HCT116 (cell line): ENCODE data around the gene AATF. TPM values are rescaled to one million over a fixed set of nuclear protein-coding genes. Genes with fewer than 3 reads are reported as not detected.
A peak's percentile ranks its signal among the peaks of the same experiment; 100 is the strongest.

ENCODE experiments used
- ATAC-seq: fragments of 200-7000 bp; cut with Tn5 transposase; 2 replicates; pipeline ENCODE4 v1.9.1; 2020; ENCODE audit warnings: mild to moderate bottlenecking, moderate library complexity
- BruUV-seq: library from RNA; stranded (reverse); fragments of 400-500 nt; replicated peaks from 2 replicates; lab custom pipeline; 2021; lab: Mats Ljungman, UMichigan
- CTCF ChIA-PET: fragments of 300-600 bp; sonication (Branson Sonifier 250); formaldehyde crosslinking; loops from one replicate; lab custom pipeline; 2021; ENCODE audit warnings: antibody characterized with exemption; lab: Charles Lee
- POLR2A ChIA-PET: fragments of 300-600, 350-600 bp; sonication (Branson Sonifier 250); formaldehyde crosslinking; loops from one replicate; lab custom pipeline; 2021; ENCODE audit warnings: antibody characterized with exemption; lab: Charles Lee
- RAD21 ChIA-PET, 2 experiments: fragments of 300-600 bp; sonication (Branson Sonifier 250); formaldehyde crosslinking; loops; one replicate each; lab custom pipeline; 2023; ENCODE audit warnings: low total read pairs in 2 of 2; ENCODE audit not compliant: uncharacterized antibody in 2 of 2, unreplicated experiment in 2 of 2, low non-redundant PET in 1 of 2; lab: Charles Lee
- DNase-seq: peaks from one replicate; pipeline ENCODE4 v3.0.0-alpha.2; 2010; ENCODE audit warnings: low read depth, low spot score
- H2AFZ ChIP-seq: fragments of 200-600 bp; shearing (Covaris generic), sonication (generic); 2 replicates; pipeline ENCODE4 v1.6.1; 2017; ENCODE audit warnings: low read depth, mixed run types, mixed read lengths, antibody characterized with exemption, low read length; ENCODE audit not compliant: poor library complexity, severe bottlenecking
- H3K27ac ChIP-seq: 2 replicates; pipeline ENCODE4 v1.5.1; 2012; ENCODE audit warnings: low read depth, low read length
- H3K27me3 ChIP-seq: fragments of 200-600 bp; sonication (generic); 2 replicates; pipeline ENCODE4 v1.6.1; 2016; ENCODE audit warnings: mixed run types, low read length, mixed read lengths; ENCODE audit not compliant: insufficient read depth
- H3K36me3 ChIP-seq, 2 experiments: fragments of 200-500 bp in 1 of 2; fragments of 200-600 bp in 1 of 2; sonication (Bioruptor generic) in 1 of 2; sonication (generic) in 1 of 2; 2 replicates each; pipeline versions ENCODE4 v1.5.1 to v1.6.1; 2014 to 2016; ENCODE audit warnings: low read length in 2 of 2, inconsistent platforms in 1 of 2, mixed read lengths in 1 of 2, mixed run types in 1 of 2; ENCODE audit not compliant: insufficient read depth in 2 of 2, control insufficient read depth in 1 of 2
- H3K4me1 ChIP-seq, 2 experiments: fragments of 200-600 bp in 1 of 2; sonication (generic) in 1 of 2; 2 replicates each; pipeline versions ENCODE4 v1.5.1 to v1.6.1; 2012 to 2017; ENCODE audit warnings: low read length in 2 of 2, inconsistent platforms in 1 of 2, mild to moderate bottlenecking in 1 of 2, mixed read lengths in 1 of 2, mixed run types in 1 of 2, moderate library complexity in 1 of 2; ENCODE audit not compliant: insufficient read depth in 2 of 2, control insufficient read depth in 1 of 2
- H3K4me2 ChIP-seq: fragments of 200-600 bp; sonication (generic); 2 replicates; pipeline ENCODE4 v1.6.1; 2017; ENCODE audit warnings: mixed run types, low read length, mixed read lengths
- H3K4me3 ChIP-seq, 2 experiments: fragments of 200-600 bp in 1 of 2; sonication (generic) in 1 of 2; replicated peaks in 1 of 2; 2 replicates each; pipeline ENCODE4 v1.5.1; 2011 to 2016; ENCODE audit warnings: low read length in 2 of 2, control low read depth in 1 of 2, low read depth in 1 of 2, mild to moderate bottlenecking in 1 of 2, mixed read lengths in 1 of 2, mixed run types in 1 of 2
- H3K79me2 ChIP-seq: fragments of 200-600 bp; sonication (generic); 2 replicates; pipeline ENCODE4 v1.6.1; 2017; ENCODE audit warnings: mild to moderate bottlenecking, mixed run types, low read length, moderate library complexity, mixed read lengths; ENCODE audit not compliant: insufficient read depth
- H3K9ac ChIP-seq: fragments of 200-600 bp; sonication (generic); 2 replicates; pipeline ENCODE4 v1.6.1; 2016; ENCODE audit warnings: low read length, mixed read lengths
- H3K9me2 ChIP-seq: fragments of 200-600 bp; sonication (generic), shearing (Covaris generic); 2 replicates; pipeline ENCODE4 v1.6.1; 2017; ENCODE audit warnings: mixed run types, mild to moderate bottlenecking, moderate library complexity; ENCODE audit not compliant: insufficient read depth
- H3K9me3 ChIP-seq, 2 experiments: fragments of 200-500 bp in 1 of 2; fragments of 200-600 bp in 1 of 2; sonication (Bioruptor generic) in 1 of 2; sonication (generic) in 1 of 2; 2 replicates each; pipeline ENCODE4 v1.6.1; 2014 to 2017; ENCODE audit warnings: low read length in 2 of 2, mixed read lengths in 2 of 2, inconsistent platforms in 1 of 2, low read depth in 1 of 2, mild to moderate bottlenecking in 1 of 2, mixed run types in 1 of 2, moderate library complexity in 1 of 2; ENCODE audit not compliant: control insufficient read depth in 1 of 2, insufficient read depth in 1 of 2
- H4K20me1 ChIP-seq: fragments of 200-600 bp; sonication (generic), shearing (Covaris generic); 2 replicates; pipeline ENCODE4 v1.6.1; 2017; ENCODE audit warnings: mixed run types, mild to moderate bottlenecking, moderate library complexity; ENCODE audit not compliant: insufficient read depth
- CEBPB ChIP-seq: IDR thresholded peaks from 2 replicates; pipeline ENCODE4 v1.6.1; 2012; ENCODE audit warnings: low read depth
- ELF1 ChIP-seq: IDR thresholded peaks from 2 replicates; pipeline ENCODE4 v1.6.1; 2012; ENCODE audit warnings: low read depth, borderline replicate concordance
- FOSL1 ChIP-seq: IDR thresholded peaks from 2 replicates; pipeline ENCODE4 v1.6.1; 2012; ENCODE audit warnings: low read depth
- JUND ChIP-seq: IDR thresholded peaks from 2 replicates; pipeline ENCODE4 v1.6.1; 2012
- POLR2A ChIP-seq: IDR thresholded peaks from 2 replicates; pipeline ENCODE4 v1.7.0; 2011; ENCODE audit warnings: borderline replicate concordance; ENCODE audit not compliant: insufficient read depth, insufficient read length; ENCODE audit errors: extremely low read depth
- RAD21 ChIP-seq: IDR thresholded peaks from 2 replicates; pipeline ENCODE4 v1.6.1; 2012; ENCODE audit warnings: low read depth, mild to moderate bottlenecking
- SIN3A ChIP-seq: IDR thresholded peaks from 2 replicates; pipeline ENCODE4 v1.6.1; 2012; ENCODE audit warnings: low read depth
- SP1 ChIP-seq: IDR thresholded peaks from 2 replicates; pipeline ENCODE4 v1.6.1; 2012; ENCODE audit warnings: low read depth
- SRF ChIP-seq: IDR thresholded peaks from 2 replicates; pipeline ENCODE4 v1.6.1; 2012; ENCODE audit warnings: low read depth
- YY1 ChIP-seq: IDR thresholded peaks from 2 replicates; pipeline ENCODE4 v1.6.1; 2011; ENCODE audit warnings: low read length, low read depth, moderate library complexity, mild to moderate bottlenecking; ENCODE audit not compliant: insufficient replicate concordance; ENCODE audit errors: extremely low read depth
- ZNF274 ChIP-seq: fragments of 200-500 bp; sonication (Bioruptor generic); IDR thresholded peaks from 2 replicates; pipeline ENCODE4 v1.6.1; 2014; ENCODE audit warnings: mild to moderate bottlenecking, low read depth, low read length, inconsistent platforms
- intact Hi-C: fragments of 100-400 bp; cut with micrococcal nuclease; formaldehyde crosslinking; loops from 2 replicates; pipeline ENCODE4 v1.10.0; 2022
- total RNA-seq: library from RNA; stranded (reverse); gene quantifications from one replicate; pipeline ENCODE4 v1.2.1, GENCODE V29; 2021; ENCODE audit not compliant: unreplicated experiment
- TF ChIP-seq, protein P1 (sequence below): IDR thresholded peaks from 2 replicates; pipeline ENCODE4 v1.6.1; 2012
- TF ChIP-seq, protein P2 (sequence below): IDR thresholded peaks from 2 replicates; pipeline ENCODE4 v1.6.1; 2012
- TF ChIP-seq, protein P3 (sequence below), 3 experiments: fragments of 200-600 bp in 1 of 3; sonication (generic) in 1 of 3; IDR thresholded peaks in 2 of 3; conservative IDR thresholded peaks in 1 of 3; 2 replicates each; pipeline ENCODE4 v1.5.1; 2012 to 2017; ENCODE audit warnings: low read depth in 2 of 3, low read length in 2 of 3, antibody characterized with exemption in 1 of 3, borderline replicate concordance in 1 of 3, control low read depth in 1 of 3, mild to moderate bottlenecking in 1 of 3, mixed read lengths in 1 of 3, mixed run types in 1 of 3, moderate library complexity in 1 of 3; ENCODE audit not compliant: insufficient read depth in 1 of 3
- TF ChIP-seq, protein P4 (sequence below): IDR thresholded peaks from 2 replicates; pipeline ENCODE4 v1.6.1; 2011; ENCODE audit warnings: mild to moderate bottlenecking, low read length, moderate library complexity; ENCODE audit not compliant: insufficient replicate concordance; ENCODE audit errors: extremely low read depth

AATF gene
- total RNA-seq, 1 experiment from 2014 or later, result 105 TPM

DNA sequence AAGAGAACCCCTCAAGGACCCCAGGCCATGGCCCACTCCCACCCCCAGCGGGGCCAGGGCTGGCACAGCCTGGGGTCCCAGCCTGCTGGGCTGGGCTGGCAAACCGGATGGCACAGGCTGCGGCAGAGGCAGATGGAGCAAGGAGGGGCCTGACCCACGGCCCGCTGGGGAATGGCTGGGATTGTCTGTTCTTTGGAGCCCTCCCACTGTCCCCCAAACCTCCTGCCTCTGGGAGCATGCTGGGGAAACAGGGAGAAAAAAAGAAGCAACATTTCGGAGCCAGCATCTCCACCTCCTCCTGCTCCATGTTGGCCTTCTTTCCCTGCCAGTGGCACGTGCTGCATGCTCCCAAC, 48.6 kb upstream of the AATF start:
- TF ChIP-seq CEBPB, result no peak
- TF ChIP-seq, protein P1, sequence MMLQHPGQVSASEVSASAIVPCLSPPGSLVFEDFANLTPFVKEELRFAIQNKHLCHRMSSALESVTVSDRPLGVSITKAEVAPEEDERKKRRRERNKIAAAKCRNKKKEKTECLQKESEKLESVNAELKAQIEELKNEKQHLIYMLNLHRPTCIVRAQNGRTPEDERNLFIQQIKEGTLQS, result no peak
- no peak for TF ChIP-seq JUND
- TF ChIP-seq, protein P2, sequence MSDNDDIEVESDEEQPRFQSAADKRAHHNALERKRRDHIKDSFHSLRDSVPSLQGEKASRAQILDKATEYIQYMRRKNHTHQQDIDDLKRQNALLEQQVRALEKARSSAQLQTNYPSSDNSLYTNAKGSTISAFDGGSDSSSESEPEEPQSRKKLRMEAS, result no peak
- TF ChIP-seq SP1, result no peak
- Histone ChIP-seq H3K27me3 (no peaks in the 10 kb centered on the region), H3K36me3 (no peaks in the 10 kb centered on the region), H3K9me3 (no peaks in the 10 kb centered on the region), H3K9ac (no peak overlapping the region), H3K4me3 (no peak overlapping the region), H3K4me2 (no peak overlapping the region), H2AFZ (no peak overlapping the region), H4K20me1 (no peaks in the 10 kb centered on the region), H3K79me2 (no peaks in the 10 kb centered on the region), H3K4me1 (peaks cover 2 to 12% of the 10 kb centered on the region in 2 experiments; a peak in 2 of 4 replicates), H3K9me2 (no peaks in the 10 kb centered on the region), H3K27ac (no peak overlapping the region)
- ChIA-PET RAD21 (interaction anchor here in 1 of 2 experiments (0.6 kb wide), 1 partner anchor 147 kb away, joined by 3 read pairs; no protein-coding TSS in a partner anchor), CTCF (no interaction called here), POLR2A (no interaction called here)
- intact Hi-C loops, result no loop called here
- BruUV-seq, result no TSS peak
- ATAC-seq (no peak), DNase-seq (no peak)

DNA sequence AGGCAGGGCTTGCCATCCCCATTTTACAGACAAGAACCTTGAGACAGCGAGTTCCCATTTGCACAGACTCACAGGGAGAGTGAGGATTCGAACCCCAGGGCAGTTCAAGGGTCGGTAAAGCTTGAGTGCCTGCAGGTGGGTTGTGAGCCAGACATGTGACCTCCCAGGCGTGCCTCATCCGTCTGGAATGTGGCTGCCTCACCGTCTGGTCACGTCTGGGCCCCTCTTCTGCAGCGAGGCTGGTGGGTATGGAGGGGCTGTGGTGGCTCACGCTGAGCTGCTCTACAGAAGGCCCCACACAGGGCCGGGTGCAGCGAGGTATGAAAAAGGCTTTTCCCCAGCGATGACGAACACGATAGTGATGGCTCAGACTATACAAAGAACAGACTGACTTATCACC, 47.2 kb upstream of the AATF start:
- H3K9ac ChIP-seq, result no peak overlapping the region
- RAD21 ChIA-PET, result no interaction called here
- BruUV-seq, result no TSS peak
- no peaks in the 10 kb centered on the region for H3K9me2 ChIP-seq
- CTCF ChIA-PET, result no interaction called here
- H2AFZ ChIP-seq, result no peak overlapping the region
- intact Hi-C loops, result no loop called here
- ATAC-seq (peak; percentile 70), DNase-seq (no peak)
- peaks cover 2 to 12% of the 10 kb centered on the region in 2 experiments; a peak in 2 of 4 replicates for H3K4me1 ChIP-seq
- no peak overlapping the region for H3K27ac ChIP-seq
- H3K36me3 ChIP-seq, result no peaks in the 10 kb centered on the region
- no peaks in the 10 kb centered on the region for H3K27me3 ChIP-seq
- H3K4me3 ChIP-seq, result no peak overlapping the region
- H3K4me2 ChIP-seq, result peak overlapping the region; percentile 29
- POLR2A ChIA-PET, result interaction anchor here (1.0 kb wide), 1 partner anchor 20 kb away, joined by 3 read pairs; no protein-coding TSS in a partner anchor
- no peaks in the 10 kb centered on the region for H3K79me2 ChIP-seq
- no peaks in the 10 kb centered on the region for H4K20me1 ChIP-seq
- H3K9me3 ChIP-seq, result no peaks in the 10 kb centered on the region
- TF ChIP-seq SP1 (no peak), YY1 (no peak), RAD21 (no peak), ELF1 (no peak), POLR2A (no peak), SIN3A (no peak), SRF (no peak), ZNF274 (no peak), FOSL1 (no peak)
- TF ChIP-seq, protein P2, result no peak
- TF ChIP-seq, protein P3, sequence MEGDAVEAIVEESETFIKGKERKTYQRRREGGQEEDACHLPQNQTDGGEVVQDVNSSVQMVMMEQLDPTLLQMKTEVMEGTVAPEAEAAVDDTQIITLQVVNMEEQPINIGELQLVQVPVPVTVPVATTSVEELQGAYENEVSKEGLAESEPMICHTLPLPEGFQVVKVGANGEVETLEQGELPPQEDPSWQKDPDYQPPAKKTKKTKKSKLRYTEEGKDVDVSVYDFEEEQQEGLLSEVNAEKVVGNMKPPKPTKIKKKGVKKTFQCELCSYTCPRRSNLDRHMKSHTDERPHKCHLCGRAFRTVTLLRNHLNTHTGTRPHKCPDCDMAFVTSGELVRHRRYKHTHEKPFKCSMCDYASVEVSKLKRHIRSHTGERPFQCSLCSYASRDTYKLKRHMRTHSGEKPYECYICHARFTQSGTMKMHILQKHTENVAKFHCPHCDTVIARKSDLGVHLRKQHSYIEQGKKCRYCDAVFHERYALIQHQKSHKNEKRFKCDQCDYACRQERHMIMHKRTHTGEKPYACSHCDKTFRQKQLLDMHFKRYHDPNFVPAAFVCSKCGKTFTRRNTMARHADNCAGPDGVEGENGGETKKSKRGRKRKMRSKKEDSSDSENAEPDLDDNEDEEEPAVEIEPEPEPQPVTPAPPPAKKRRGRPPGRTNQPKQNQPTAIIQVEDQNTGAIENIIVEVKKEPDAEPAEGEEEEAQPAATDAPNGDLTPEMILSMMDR (IDR thresholded peaks at IDR 0.05 in 2 of 3, conservative IDR thresholded peaks at IDR 0.05 in 1 of 3; ENCODE audit: borderline replicate concordance in 1 of 3, insufficient read depth in 1 of 3, low read depth in 2 of 3, low read length in 2 of 3), result no peak
- TF ChIP-seq, protein P1, result no peak
- TF ChIP-seq, protein P4, sequence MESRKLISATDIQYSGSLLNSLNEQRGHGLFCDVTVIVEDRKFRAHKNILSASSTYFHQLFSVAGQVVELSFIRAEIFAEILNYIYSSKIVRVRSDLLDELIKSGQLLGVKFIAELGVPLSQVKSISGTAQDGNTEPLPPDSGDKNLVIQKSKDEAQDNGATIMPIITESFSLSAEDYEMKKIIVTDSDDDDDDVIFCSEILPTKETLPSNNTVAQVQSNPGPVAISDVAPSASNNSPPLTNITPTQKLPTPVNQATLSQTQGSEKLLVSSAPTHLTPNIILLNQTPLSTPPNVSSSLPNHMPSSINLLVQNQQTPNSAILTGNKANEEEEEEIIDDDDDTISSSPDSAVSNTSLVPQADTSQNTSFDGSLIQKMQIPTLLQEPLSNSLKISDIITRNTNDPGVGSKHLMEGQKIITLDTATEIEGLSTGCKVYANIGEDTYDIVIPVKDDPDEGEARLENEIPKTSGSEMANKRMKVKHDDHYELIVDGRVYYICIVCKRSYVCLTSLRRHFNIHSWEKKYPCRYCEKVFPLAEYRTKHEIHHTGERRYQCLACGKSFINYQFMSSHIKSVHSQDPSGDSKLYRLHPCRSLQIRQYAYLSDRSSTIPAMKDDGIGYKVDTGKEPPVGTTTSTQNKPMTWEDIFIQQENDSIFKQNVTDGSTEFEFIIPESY, result no peak
